CD4-positive, alpha-beta T cell (primary cell): ENCODE measurements around the gene FKBP5. TPM values are rescaled to one million over a fixed set of nuclear protein-coding genes. Genes with fewer than 3 reads are reported as not detected.

ENCODE experiments used
- ATAC-seq: fragments of 200-7000 bp; cut with Tn5 transposase; one replicate; pipeline ENCODE4 v1.10.0; 2022; ENCODE audit warnings: mild to moderate bottlenecking; ENCODE audit not compliant: poor library complexity
- CTCF ChIA-PET: fragments of 350-600 bp; sonication (Branson Sonifier 250); formaldehyde crosslinking; loops from one replicate; lab custom pipeline; 2021; ENCODE audit warnings: antibody characterized with exemption, inconsistent platforms; lab: Charles Lee
- POLR2A ChIA-PET: fragments of 350-600 bp; sonication (Branson Sonifier 250); formaldehyde crosslinking; loops from one replicate; lab custom pipeline; 2021; ENCODE audit warnings: antibody characterized with exemption, inconsistent platforms; lab: Charles Lee
- DNase-seq, 14 experiments: peaks; one replicate each; pipeline ENCODE4 v3.0.0-alpha.2; 2013 to 2020; ENCODE audit warnings: mixed read lengths in 2 of 14
- H3K27ac ChIP-seq, 2 donors: one replicate each; pipeline versions ENCODE4 v1.5.1 to v1.7.0; 2013; ENCODE audit warnings: low read length in 2 of 2, low read depth in 1 of 2, mild to moderate bottlenecking in 1 of 2
- H3K27me3 ChIP-seq, 2 experiments: 1 replicate in 1 of 2; 2 replicates in 1 of 2; pipeline versions ENCODE4 v1.6.1 to v1.7.0; 2013; ENCODE audit warnings: low read length in 2 of 2, control low read depth in 1 of 2, mild to moderate bottlenecking in 1 of 2, moderate library complexity in 1 of 2; ENCODE audit not compliant: insufficient read depth in 2 of 2, control insufficient read depth in 1 of 2
- H3K36me3 ChIP-seq: one replicate; pipeline ENCODE4 v1.6.1; 2013; ENCODE audit warnings: low read length, control low read depth; ENCODE audit not compliant: insufficient read depth
- H3K4me1 ChIP-seq: one replicate; pipeline ENCODE4 v1.6.1; 2013; ENCODE audit warnings: low read length, control low read depth; ENCODE audit not compliant: insufficient read depth
- H3K4me3 ChIP-seq: one replicate; pipeline ENCODE4 v1.5.1; 2013; ENCODE audit warnings: mild to moderate bottlenecking, low read length, moderate library complexity
- H3K9me3 ChIP-seq, 2 experiments: 1 replicate in 1 of 2; 2 replicates in 1 of 2; pipeline versions ENCODE4 v1.6.1 to v1.7.0; 2013; ENCODE audit warnings: low read length in 2 of 2, mild to moderate bottlenecking in 2 of 2, control low read depth in 1 of 2, moderate library complexity in 1 of 2; ENCODE audit not compliant: control insufficient read depth in 1 of 2, insufficient read depth in 1 of 2
- H3K27ac Mint-ChIP-seq: one replicate; pipeline ENCODE4 v1.8.0; 2020; ENCODE audit warnings: mixed read lengths
- H3K27me3 Mint-ChIP-seq: one replicate; pipeline ENCODE4 v1.8.0; 2021; ENCODE audit warnings: mixed read lengths
- H3K36me3 Mint-ChIP-seq: one replicate; pipeline ENCODE4 v1.8.0; 2021; ENCODE audit warnings: low read depth, mixed read lengths
- H3K4me1 Mint-ChIP-seq: one replicate; pipeline ENCODE4 v1.8.0; 2021; ENCODE audit warnings: low read depth, mixed read lengths
- H3K4me3 Mint-ChIP-seq: one replicate; pipeline ENCODE4 v1.8.0; 2020; ENCODE audit warnings: mild to moderate bottlenecking, mixed read lengths
- H3K9me3 Mint-ChIP-seq: one replicate; pipeline ENCODE4 v1.8.0; 2020; ENCODE audit warnings: mixed read lengths
- CTCF ChIP-seq: fragments of 200-600 bp; IDR thresholded peaks from one replicate; pipeline ENCODE4 v1.8.0; 2022; ENCODE audit warnings: antibody characterized with exemption, mild to moderate bottlenecking
- intact Hi-C, 2 experiments: fragments of 100-400 bp; cut with DNase I in 1 of 2; cut with micrococcal nuclease in 1 of 2; formaldehyde crosslinking; loops; one replicate each; pipeline versions ENCODE4 v1.15.1 to v1.9.0; 2023 to 2025; cut with DNase I, micrococcal nuclease
- total RNA-seq, 174 experiments: library from RNA in 2 of 174; stranded (reverse) in 2 of 174; gene quantifications; one replicate each; pipeline ENCODE4 v1.2.3 and lab custom pipeline; 2021 to 2026

The FKBP5 gene
- total RNA-seq, 2 experiments from 2014 or later: 72.6 to 75.9 TPM

- CTCF ChIA-PET: no interaction called here
- H3K4me3 ChIP-seq: no peak overlapping the region
- H3K27ac ChIP-seq: peak overlapping the region in 1 of 2 donors; percentile 3
- H3K27me3 ChIP-seq: no peaks in the 10 kb centered on the region
- no peak for TF ChIP-seq CTCF
- Mint-ChIP-seq H3K4me1 (peaks cover 38% of the 10 kb centered on the region), H3K4me3 (no peak overlapping the region), H3K36me3 (peaks cover 68% of the 10 kb centered on the region), H3K27me3 (no peaks in the 10 kb centered on the region), H3K27ac (peak overlapping the region; percentile 71), H3K9me3 (no peaks in the 10 kb centered on the region)
- DNase-seq (no peak), ATAC-seq (no peak)
- H3K9me3 ChIP-seq: no peaks in the 10 kb centered on the region
- peaks cover 63% of the 10 kb centered on the region for H3K36me3 ChIP-seq
- H3K4me1 ChIP-seq: peaks cover 7% of the 10 kb centered on the region
- intact Hi-C loops: loop anchor here in 1 of 2 experiments (5.0 kb wide), 1 partner anchor 37 kb away; no protein-coding TSS in a partner anchor
- POLR2A ChIA-PET: interaction anchor here (1.2 to 1.3 kb wide), 2 partner anchors 28 to 39 kb away, joined by 3 to 4 read pairs; no protein-coding TSS in a partner anchor
These were observed 58.8 kb downstream of the FKBP5 start for GRCh38 chr6:35629876-35630378.

- ChIA-PET CTCF (interaction anchor here (0.9 to 4.8 kb wide), 3 partner anchors 37 to 110 kb away, joined by 3 to 65 read pairs (median 44); partner anchors contain the start of gene ARMC12), POLR2A (interaction anchor here (0.8 to 6.6 kb wide), 2 partner anchors 25 to 110 kb away, joined by 4 to 162 read pairs; no protein-coding TSS in a partner anchor)
- intact Hi-C loops: no loop called here
- no peak for ATAC-seq
- Histone ChIP-seq H3K27me3 (no peaks in the 10 kb centered on the region), H3K27ac (no peak overlapping the region), H3K4me3 (no peak overlapping the region), H3K36me3 (peaks cover 55% of the 10 kb centered on the region), H3K9me3 (no peaks in the 10 kb centered on the region), H3K4me1 (peaks cover 24% of the 10 kb centered on the region)
- Mint-ChIP-seq H3K27me3 (no peaks in the 10 kb centered on the region), H3K27ac (peak overlapping the region; percentile 72), H3K9me3 (no peaks in the 10 kb centered on the region), H3K4me3 (no peak overlapping the region), H3K36me3 (peaks cover 70% of the 10 kb centered on the region), H3K4me1 (peaks cover 58% of the 10 kb centered on the region)
- DNase-seq: no peak
- no peak for TF ChIP-seq CTCF
These were observed 62.3 kb downstream of the FKBP5 start for GRCh38 chr6:35626401-35626800.

- peaks cover 49% of the 10 kb centered on the region for H3K36me3 ChIP-seq
- ChIA-PET CTCF (interaction anchor here (0.5 to 4.8 kb wide), 35 partner anchors 8 to 112 kb away, joined by 3 to 65 read pairs (median 5); partner anchors contain the start of gene ARMC12), POLR2A (interaction anchor here (0.6 to 6.6 kb wide), 24 partner anchors 8 to 323 kb away, joined by 3 to 162 read pairs (median 4); partner anchors contain the start of genes ARMC12, FANCE and FKBP5)
- TF ChIP-seq CTCF: peak; percentile 81
- intact Hi-C loops: loop anchor here (1.0 to 5.0 kb wide), 5 partner anchors 40 to 112 kb away; no protein-coding TSS in a partner anchor
- DNase-seq: peak in 3 of 14 experiments; percentile 65 to 79 (median 78)
- H3K9me3 ChIP-seq: no peaks in the 10 kb centered on the region
- ATAC-seq: peak; percentile 85
- H3K4me1 ChIP-seq: peaks cover 31% of the 10 kb centered on the region
- Mint-ChIP-seq H3K9me3 (no peaks in the 10 kb centered on the region), H3K36me3 (peaks cover 68% of the 10 kb centered on the region), H3K4me3 (peak overlapping the region; percentile 30), H3K27me3 (no peaks in the 10 kb centered on the region), H3K4me1 (peaks cover 60% of the 10 kb centered on the region), H3K27ac (peak overlapping the region; percentile 72)
- H3K4me3 ChIP-seq: no peak overlapping the region
- no peaks in the 10 kb centered on the region for H3K27me3 ChIP-seq
- H3K27ac ChIP-seq: peak overlapping the region in 1 of 2 donors; percentile 29
These were observed 64.2 kb downstream of the FKBP5 start for GRCh38 chr6:35624341-35625070.
